Mucosa of gallbladder (tissue), 1 donor: ENCODE data around the gene EOMES. TPM values are rescaled to one million over a fixed set of nuclear protein-coding genes. Genes with fewer than 3 reads are reported as not detected.

Source experiments
- DNase-seq: peaks from one replicate; pipeline ENCODE4 v3.0.0-alpha.2; 2020; ENCODE audit warnings: low spot score
- total RNA-seq: library from RNA; stranded (reverse); gene quantifications from one replicate; pipeline ENCODE4 v1.2.1, GENCODE V29; 2021
- donor health status: DM: no; HTN: no; CAD: no.

EOMES gene
- total RNA-seq, 1 donor from 2014 or later = 0.58 TPM

GRCh38 chr3:27681249-27681748 is 40.8 kb downstream of the EOMES start:
- DNase-seq = no peak

GRCh38 chr3:27680517-27681246 is 41.4 kb downstream of the EOMES start:
- DNase-seq = no peak

GRCh38 chr3:27679691-27680090 is 42.4 kb downstream of the EOMES start:
- no peak for DNase-seq

- DNase-seq = no peak
Observed at GRCh38 chr3:27678234-27678633, 43.9 kb downstream of the EOMES start.

- peak; percentile 25 for DNase-seq
Observed at GRCh38 chr3:27677565-27677964, 44.6 kb downstream of the EOMES start.

GRCh38 chr3:27675287-27675686 is 46.8 kb downstream of the EOMES start:
- DNase-seq = no peak

- no peak for DNase-seq
Observed at GRCh38 chr3:27673701-27674100, 48.4 kb downstream of the EOMES start.

- DNase-seq = no peak
Observed at GRCh38 chr3:27671101-27671500, 51.0 kb downstream of the EOMES start.

GRCh38 chr3:27670619-27671018 is 51.5 kb downstream of the EOMES start:
- no peak for DNase-seq

- no peak for DNase-seq
Observed at GRCh38 chr3:27669591-27669990, 52.5 kb downstream of the EOMES start.

GRCh38 chr3:27667751-27668150 is 54.4 kb downstream of the EOMES start:
- DNase-seq = no peak

- DNase-seq = peak; percentile 60
Observed at GRCh38 chr3:27666708-27667107, 55.4 kb downstream of the EOMES start.

GRCh38 chr3:27666272-27666671 is 55.9 kb downstream of the EOMES start:
- no peak for DNase-seq

Other genes with a start within 250 kb of the EOMES start
- gene SLC4A7, start 237.9 kb downstream of the EOMES start, total RNA-seq = 35.1 TPM